ENCODE data around the gene HEY2.
A peak's percentile ranks its signal among the peaks of the same experiment; 100 is the strongest.

GRCh38 chr6:125790358-125791150 is 41.1 kb downstream of the HEY2 start, which contains the start of gene NCOA7:
- TF ChIP-seq, protein P1, sequence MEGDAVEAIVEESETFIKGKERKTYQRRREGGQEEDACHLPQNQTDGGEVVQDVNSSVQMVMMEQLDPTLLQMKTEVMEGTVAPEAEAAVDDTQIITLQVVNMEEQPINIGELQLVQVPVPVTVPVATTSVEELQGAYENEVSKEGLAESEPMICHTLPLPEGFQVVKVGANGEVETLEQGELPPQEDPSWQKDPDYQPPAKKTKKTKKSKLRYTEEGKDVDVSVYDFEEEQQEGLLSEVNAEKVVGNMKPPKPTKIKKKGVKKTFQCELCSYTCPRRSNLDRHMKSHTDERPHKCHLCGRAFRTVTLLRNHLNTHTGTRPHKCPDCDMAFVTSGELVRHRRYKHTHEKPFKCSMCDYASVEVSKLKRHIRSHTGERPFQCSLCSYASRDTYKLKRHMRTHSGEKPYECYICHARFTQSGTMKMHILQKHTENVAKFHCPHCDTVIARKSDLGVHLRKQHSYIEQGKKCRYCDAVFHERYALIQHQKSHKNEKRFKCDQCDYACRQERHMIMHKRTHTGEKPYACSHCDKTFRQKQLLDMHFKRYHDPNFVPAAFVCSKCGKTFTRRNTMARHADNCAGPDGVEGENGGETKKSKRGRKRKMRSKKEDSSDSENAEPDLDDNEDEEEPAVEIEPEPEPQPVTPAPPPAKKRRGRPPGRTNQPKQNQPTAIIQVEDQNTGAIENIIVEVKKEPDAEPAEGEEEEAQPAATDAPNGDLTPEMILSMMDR (IDR thresholded peaks at IDR 0.05): no peak
- TF ChIP-seq POLR2AphosphoS5 (IDR thresholded peaks at IDR 0.05; ENCODE audit: low read depth, low read length): peak; percentile 73; the same call in 1 of the 2 replicates
- peak; percentile 72; the same call in 1 of the 2 replicates for TF ChIP-seq SIN3A (IDR thresholded peaks at IDR 0.05; ENCODE audit: borderline replicate concordance, insufficient read depth, low read depth, low read length)
